Rectal smooth muscle tissue (tissue), 1 donor: ENCODE measurements around the gene CTNNAL1.
"Not testable (repeated sequence)": the region's sequence is repeated elsewhere in the genome, so short reads cannot be mapped to it uniquely, and the experiment has no call there.

ENCODE experiments used
- H3K27ac ChIP-seq: one replicate; pipeline ENCODE4 v1.7.0; 2013; ENCODE audit warnings: low read depth, low read length, inconsistent platforms
- H3K27me3 ChIP-seq: one replicate; pipeline ENCODE4 v1.7.0; 2013; ENCODE audit warnings: low read length; ENCODE audit not compliant: control insufficient read depth, insufficient read depth
- H3K36me3 ChIP-seq: one replicate; pipeline ENCODE4 v1.7.0; 2013; ENCODE audit warnings: low read length; ENCODE audit not compliant: control insufficient read depth, insufficient read depth
- H3K4me1 ChIP-seq: one replicate; pipeline ENCODE4 v1.7.0; 2013; ENCODE audit warnings: low read length; ENCODE audit not compliant: control insufficient read depth, insufficient read depth
- H3K4me3 ChIP-seq: one replicate; pipeline ENCODE4 v1.7.0; 2013; ENCODE audit warnings: low read length
- H3K9ac ChIP-seq: one replicate; pipeline ENCODE4 v1.7.0; 2013; ENCODE audit warnings: low read length

CTNNAL1 gene

GRCh38 chr9:109002141-109002540 lies 11.2 kb downstream of the CTNNAL1 start:
- Histone ChIP-seq H3K27ac (no peak overlapping the region), H3K27me3 (no peaks in the 10 kb centered on the region), H3K4me3 (no peak overlapping the region), H3K9ac (no peak overlapping the region), H3K36me3 (no peaks in the 10 kb centered on the region), H3K4me1 (no peaks in the 10 kb centered on the region)

- no peak overlapping the region for H3K4me3 ChIP-seq
- H3K27me3 ChIP-seq = no peaks in the 10 kb centered on the region
- no peaks in the 10 kb centered on the region for H3K4me1 ChIP-seq
These were observed 12.0 kb downstream of the CTNNAL1 start for GRCh38 chr9:109001275-109001676.

GRCh38 chr9:108997112-108997511 lies 16.2 kb downstream of the CTNNAL1 start:
- Histone ChIP-seq H3K27me3 (no peaks in the 10 kb centered on the region), H3K4me1 (no peaks in the 10 kb centered on the region), H3K9ac (no peak overlapping the region), H3K36me3 (no peaks in the 10 kb centered on the region), H3K27ac (no peak overlapping the region), H3K4me3 (no peak overlapping the region)

More at GRCh38 chr9:109001275-109001676, 12.0 kb downstream of the CTNNAL1 start:
- Histone ChIP-seq H3K27ac (no peak overlapping the region), H3K36me3 (no peaks in the 10 kb centered on the region), H3K9ac (no peak overlapping the region)

GRCh38 chr9:108996643-108997042 lies 16.7 kb downstream of the CTNNAL1 start:
- Histone ChIP-seq H3K4me1 (no peaks in the 10 kb centered on the region), H3K27me3 (no peaks in the 10 kb centered on the region), H3K4me3 (no peak overlapping the region), H3K9ac (no peak overlapping the region), H3K27ac (no peak overlapping the region), H3K36me3 (no peaks in the 10 kb centered on the region)

- Histone ChIP-seq H3K4me1 (no peaks in the 10 kb centered on the region), H3K27ac (no peak overlapping the region), H3K27me3 (no peaks in the 10 kb centered on the region)
These were observed 18.6 kb downstream of the CTNNAL1 start for GRCh38 chr9:108994695-108995094.

GRCh38 chr9:108991479-108991878 lies 21.8 kb downstream of the CTNNAL1 start:
- H3K36me3 ChIP-seq = no peaks in the 10 kb centered on the region
- H3K27ac ChIP-seq = no peak overlapping the region
- no peak overlapping the region for H3K9ac ChIP-seq
- H3K27me3 ChIP-seq = no peaks in the 10 kb centered on the region
- H3K4me3 ChIP-seq = no peak overlapping the region
- no peaks in the 10 kb centered on the region for H3K4me1 ChIP-seq

More at GRCh38 chr9:108994695-108995094, 18.6 kb downstream of the CTNNAL1 start:
- no peak overlapping the region for H3K4me3 ChIP-seq
- H3K36me3 ChIP-seq = no peaks in the 10 kb centered on the region
- H3K9ac ChIP-seq = no peak overlapping the region

GRCh38 chr9:108983885-108984284 lies 29.4 kb downstream of the CTNNAL1 start:
- Histone ChIP-seq H3K4me1 (peaks cover 1% of the 10 kb centered on the region), H3K27me3 (no peaks in the 10 kb centered on the region), H3K27ac (no peak overlapping the region), H3K4me3 (no peak overlapping the region), H3K36me3 (no peaks in the 10 kb centered on the region), H3K9ac (no peak overlapping the region)

- H3K36me3 ChIP-seq = no peaks in the 10 kb centered on the region
- peaks cover 6% of the 10 kb centered on the region for H3K4me1 ChIP-seq
These were observed 32.4 kb downstream of the CTNNAL1 start for GRCh38 chr9:108980893-108981292.

GRCh38 chr9:108978205-108978604 lies 35.1 kb downstream of the CTNNAL1 start:
- Histone ChIP-seq H3K27me3 (no peaks in the 10 kb centered on the region), H3K27ac (no peak overlapping the region), H3K9ac (no peak overlapping the region), H3K4me1 (peaks cover 6% of the 10 kb centered on the region), H3K4me3 (no peak overlapping the region), H3K36me3 (no peaks in the 10 kb centered on the region)

More at GRCh38 chr9:108980893-108981292, 32.4 kb downstream of the CTNNAL1 start:
- Histone ChIP-seq H3K4me3 (no peak overlapping the region), H3K9ac (no peak overlapping the region), H3K27me3 (no peaks in the 10 kb centered on the region), H3K27ac (no peak overlapping the region)

- Histone ChIP-seq H3K36me3 (peaks cover 3% of the 10 kb centered on the region), H3K9ac (no peak overlapping the region), H3K27ac (no peak overlapping the region), H3K4me1 (peaks cover 14% of the 10 kb centered on the region), H3K4me3 (no peak overlapping the region), H3K27me3 (no peaks in the 10 kb centered on the region)
These were observed 39.4 kb downstream of the CTNNAL1 start for GRCh38 chr9:108973895-108974294.

- Histone ChIP-seq H3K36me3 (peaks cover 3% of the 10 kb centered on the region), H3K27ac (no peak overlapping the region), H3K27me3 (no peaks in the 10 kb centered on the region), H3K9ac (no peak overlapping the region), H3K4me1 (peaks cover 10% of the 10 kb centered on the region), H3K4me3 (no peak overlapping the region)
These were observed 40.6 kb downstream of the CTNNAL1 start for GRCh38 chr9:108972626-108973209.

GRCh38 chr9:108972186-108972585 lies 41.1 kb downstream of the CTNNAL1 start:
- Histone ChIP-seq H3K36me3 (peaks cover 3% of the 10 kb centered on the region), H3K9ac (no peak overlapping the region), H3K4me3 (no peak overlapping the region), H3K4me1 (peaks cover 10% of the 10 kb centered on the region), H3K27ac (no peak overlapping the region), H3K27me3 (no peaks in the 10 kb centered on the region)

GRCh38 chr9:108971392-108971791 lies 41.9 kb downstream of the CTNNAL1 start:
- H3K27me3 ChIP-seq, H3K9ac ChIP-seq, H3K4me3 ChIP-seq, H3K4me1 ChIP-seq, H3K36me3 ChIP-seq, H3K27ac ChIP-seq: not testable (repeated sequence)
